ENCODE results near the gene LRRC36.
A peak's percentile ranks its signal among the peaks of the same experiment; 100 is the strongest.

LRRC36 gene

GRCh38 chr16:67326472-67327309, at the start of gene LRRC36, which contains the start of gene KCTD19 (continued):
- TF ChIP-seq ZFP41 (tag by site-specific recombination; IDR thresholded peaks at IDR 0.05; ENCODE audit: borderline replicate concordance) (no peak), SP3 (tag by site-specific recombination; IDR thresholded peaks at IDR 0.05) (peak; percentile 65), ZNF132 (tag by site-specific recombination; IDR thresholded peaks at IDR 0.05; ENCODE audit: borderline replicate concordance) (no peak), ZNF148 (tag by site-specific recombination; IDR thresholded peaks at IDR 0.05; ENCODE audit: borderline replicate concordance) (no peak), ZNF530 (tag by site-specific recombination; IDR thresholded peaks at IDR 0.05; ENCODE audit: low read depth) (no peak), ZNF664 (tag by site-specific recombination; IDR thresholded peaks at IDR 0.05) (no peak), ZBTB48 (tag by site-specific recombination; IDR thresholded peaks at IDR 0.05) (no peak), BCL11B (tag by site-specific recombination; IDR thresholded peaks at IDR 0.05; ENCODE audit: low read depth) (no peak), HOXD13 (CRISPR knock-in tag; IDR thresholded peaks at IDR 0.05; ENCODE audit: borderline replicate concordance) (no peak), TCF7L2 (IDR thresholded peaks at IDR 0.05; ENCODE audit: borderline replicate concordance, low read depth, low read length) (no peak), ZNF169 (tag by site-specific recombination; IDR thresholded peaks at IDR 0.05) (no peak), ZNF626 (tag by site-specific recombination; IDR thresholded peaks at IDR 0.05) (no peak), SP7 (tag by site-specific recombination; IDR thresholded peaks at IDR 0.05) (0 out of 2 replicates have a peak, but pooled peaks have one; percentile 24), ZBTB7A (tag by site-specific recombination; IDR thresholded peaks at IDR 0.05; ENCODE audit: low read depth) (no peak), ZNF596 (tag by site-specific recombination; IDR thresholded peaks at IDR 0.05) (no peak), PRDM2 (tag by site-specific recombination; IDR thresholded peaks at IDR 0.05; ENCODE audit: borderline replicate concordance) (0 out of 2 replicates have a peak, but pooled peaks have one; percentile 28), ZNF366 (tag by site-specific recombination; conservative IDR thresholded peaks at IDR 0.05) (peak; percentile 78), ZNF623 (tag by site-specific recombination; IDR thresholded peaks at IDR 0.05) (no peak), ZNF707 (tag by site-specific recombination; IDR thresholded peaks at IDR 0.05) (no peak), GLI4 (tag by site-specific recombination; IDR thresholded peaks at IDR 0.05) (no peak), ZNF324 (tag by site-specific recombination; IDR thresholded peaks at IDR 0.05) (0 out of 2 replicates have a peak, but pooled peaks have one; percentile 20), ZBTB10 (tag by site-specific recombination; IDR thresholded peaks at IDR 0.05) (no peak), ZNF792 (tag by site-specific recombination; IDR thresholded peaks at IDR 0.05) (0 out of 2 replicates have a peak, but pooled peaks have one; percentile 30), HIC1 (tag by site-specific recombination; IDR thresholded peaks at IDR 0.05) (no peak), PRDM1 (tag by site-specific recombination; IDR thresholded peaks at IDR 0.05) (no peak)
